RWPE2 (cell line): Measurements from ENCODE around the gene SLC35D1.

Experiments
- ATAC-seq: fragments of 200-7000 bp; cut with Tn5 transposase; 3 replicates; pipeline ENCODE4 v1.9.1; 2021; ENCODE audit warnings: low read depth
- DNase-seq: peaks from one replicate; pipeline ENCODE4 v3.0.0-alpha.2; 2020; ENCODE audit warnings: low spot score
- H3K27ac ChIP-seq: fragments of 450-650 bp; 2 replicates; pipeline ENCODE4 v1.5.1; 2017; ENCODE audit warnings: mild to moderate bottlenecking; ENCODE audit not compliant: poor library complexity, severe bottlenecking
- H3K27me3 ChIP-seq: fragments of 250-450 bp; sonication (Bioruptor Pico); 2 replicates; pipeline ENCODE4 v1.5.1; 2021; ENCODE audit warnings: mild to moderate bottlenecking, moderate library complexity; ENCODE audit not compliant: insufficient read depth, poor library complexity, severe bottlenecking
- H3K36me3 ChIP-seq: fragments of 250-450 bp; sonication (Bioruptor Pico); 2 replicates; pipeline ENCODE4 v1.5.1; 2020; ENCODE audit warnings: low read depth, mild to moderate bottlenecking, moderate library complexity
- H3K4me1 ChIP-seq: fragments of 250-450 bp; sonication (Bioruptor Pico); 2 replicates; pipeline ENCODE4 v1.5.1; 2021; ENCODE audit warnings: mild to moderate bottlenecking, moderate library complexity; ENCODE audit not compliant: insufficient read depth, poor library complexity, severe bottlenecking
- H3K4me3 ChIP-seq: fragments of 250-450 bp; sonication (Bioruptor Pico); 2 replicates; pipeline ENCODE4 v1.5.1; 2021; ENCODE audit warnings: mild to moderate bottlenecking, moderate library complexity; ENCODE audit not compliant: severe bottlenecking
- H3K9me3 ChIP-seq: fragments of 250-450 bp; sonication (Bioruptor Pico); 2 replicates; pipeline ENCODE4 v1.5.1; 2021; ENCODE audit warnings: mild to moderate bottlenecking, moderate library complexity; ENCODE audit not compliant: severe bottlenecking
- TF ChIP-seq, protein P1 (sequence below): fragments of 450-650 bp; IDR thresholded peaks from one replicate; pipeline ENCODE4 v1.5.1; 2017; ENCODE audit warnings: mild to moderate bottlenecking, moderate library complexity; ENCODE audit not compliant: poor library complexity, severe bottlenecking

SLC35D1 gene

DNA sequence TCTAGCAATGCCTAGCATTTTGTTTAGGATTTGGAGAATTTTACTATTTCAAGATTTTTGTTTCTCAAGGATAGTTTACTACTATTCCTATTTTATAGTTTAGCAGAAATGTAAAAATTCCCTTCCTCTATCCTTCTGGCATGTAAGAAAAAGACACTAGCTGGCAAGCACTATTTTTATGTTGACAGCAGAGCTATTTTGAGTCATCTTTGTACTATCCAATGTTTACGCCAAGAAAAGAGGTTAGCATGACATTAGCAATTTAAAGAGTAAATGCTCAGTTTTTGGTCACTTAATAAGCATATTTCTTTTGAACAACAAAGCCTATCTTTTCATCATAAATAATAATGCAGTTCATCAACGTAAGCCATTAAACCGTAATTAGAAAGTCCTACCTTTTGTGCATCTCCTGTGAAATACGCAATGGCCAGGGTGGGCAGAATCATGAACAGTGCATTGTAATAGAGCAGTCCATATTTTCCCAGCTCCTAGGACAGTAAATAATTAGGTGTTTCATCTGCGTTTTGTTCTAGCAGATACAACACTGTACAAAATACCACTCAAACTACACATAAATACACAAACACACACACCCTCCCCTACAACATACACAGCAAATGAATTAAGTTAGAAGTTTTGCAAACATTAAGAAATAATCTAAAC, 12.0 kb downstream of the SLC35D1 start:
- no peak overlapping the region for H3K27ac ChIP-seq
- H3K4me3 ChIP-seq, result no peak overlapping the region
- no peaks in the 10 kb centered on the region for H3K9me3 ChIP-seq
- peaks cover 71% of the 10 kb centered on the region for H3K36me3 ChIP-seq
- DNase-seq (no peak), ATAC-seq (no peak)
- no peaks in the 10 kb centered on the region for H3K27me3 ChIP-seq
- H3K4me1 ChIP-seq, result no peaks in the 10 kb centered on the region
- TF ChIP-seq, protein P1, sequence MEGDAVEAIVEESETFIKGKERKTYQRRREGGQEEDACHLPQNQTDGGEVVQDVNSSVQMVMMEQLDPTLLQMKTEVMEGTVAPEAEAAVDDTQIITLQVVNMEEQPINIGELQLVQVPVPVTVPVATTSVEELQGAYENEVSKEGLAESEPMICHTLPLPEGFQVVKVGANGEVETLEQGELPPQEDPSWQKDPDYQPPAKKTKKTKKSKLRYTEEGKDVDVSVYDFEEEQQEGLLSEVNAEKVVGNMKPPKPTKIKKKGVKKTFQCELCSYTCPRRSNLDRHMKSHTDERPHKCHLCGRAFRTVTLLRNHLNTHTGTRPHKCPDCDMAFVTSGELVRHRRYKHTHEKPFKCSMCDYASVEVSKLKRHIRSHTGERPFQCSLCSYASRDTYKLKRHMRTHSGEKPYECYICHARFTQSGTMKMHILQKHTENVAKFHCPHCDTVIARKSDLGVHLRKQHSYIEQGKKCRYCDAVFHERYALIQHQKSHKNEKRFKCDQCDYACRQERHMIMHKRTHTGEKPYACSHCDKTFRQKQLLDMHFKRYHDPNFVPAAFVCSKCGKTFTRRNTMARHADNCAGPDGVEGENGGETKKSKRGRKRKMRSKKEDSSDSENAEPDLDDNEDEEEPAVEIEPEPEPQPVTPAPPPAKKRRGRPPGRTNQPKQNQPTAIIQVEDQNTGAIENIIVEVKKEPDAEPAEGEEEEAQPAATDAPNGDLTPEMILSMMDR, result no peak

DNA sequence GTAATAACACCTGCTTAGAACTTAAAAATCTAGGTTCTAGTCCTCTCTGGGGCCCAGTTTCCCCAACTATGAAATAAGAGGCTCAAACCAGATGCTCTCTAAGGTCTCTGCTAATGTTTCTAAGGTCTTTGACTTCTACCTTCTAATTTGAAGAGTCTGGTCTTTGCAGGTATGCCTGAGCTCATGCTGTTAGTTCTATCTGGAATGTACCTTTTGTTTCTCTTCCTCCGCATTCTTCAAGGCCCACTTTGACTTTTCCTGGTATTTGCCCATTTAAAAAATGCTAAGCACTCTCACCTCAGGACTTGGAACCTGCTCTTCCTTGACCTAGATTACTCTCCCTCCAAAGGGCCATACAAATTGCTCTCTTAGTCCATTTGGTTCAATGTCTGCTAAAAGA, 13.5 kb downstream of the SLC35D1 start:
- no peak for DNase-seq
- Histone ChIP-seq H3K9me3 (no peaks in the 10 kb centered on the region), H3K36me3 (peaks cover 66% of the 10 kb centered on the region), H3K4me1 (no peaks in the 10 kb centered on the region), H3K27me3 (no peaks in the 10 kb centered on the region), H3K4me3 (no peak overlapping the region), H3K27ac (no peak overlapping the region)
- TF ChIP-seq, protein P1, result no peak
- ATAC-seq, result no peak

DNA sequence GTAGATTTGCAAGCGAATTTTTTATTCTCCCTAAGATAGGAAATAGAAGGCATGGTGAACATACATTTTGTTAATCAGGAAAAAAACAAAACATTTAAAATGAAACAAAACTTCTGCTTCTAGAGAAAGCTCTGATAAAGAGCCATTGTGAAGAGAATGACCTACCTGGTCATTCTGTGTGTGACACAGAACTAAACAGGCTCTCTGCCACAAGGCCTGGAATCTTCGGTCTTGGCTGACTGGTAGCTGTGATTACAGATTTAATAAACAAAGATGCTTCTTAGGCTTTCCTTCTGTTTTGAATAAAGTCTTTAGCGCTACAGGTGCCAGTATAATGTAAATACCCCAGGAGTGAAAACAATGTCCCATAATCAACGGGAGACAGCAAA, 22.1 kb downstream of the SLC35D1 start:
- no peak for DNase-seq
- H3K4me1 ChIP-seq, result no peaks in the 10 kb centered on the region
- no peak overlapping the region for H3K4me3 ChIP-seq
- H3K27me3 ChIP-seq, result no peaks in the 10 kb centered on the region
- H3K9me3 ChIP-seq, result no peaks in the 10 kb centered on the region
- no peak overlapping the region for H3K27ac ChIP-seq
- TF ChIP-seq, protein P1, result no peak
- H3K36me3 ChIP-seq, result peaks cover 26% of the 10 kb centered on the region
- no peak for ATAC-seq

DNA sequence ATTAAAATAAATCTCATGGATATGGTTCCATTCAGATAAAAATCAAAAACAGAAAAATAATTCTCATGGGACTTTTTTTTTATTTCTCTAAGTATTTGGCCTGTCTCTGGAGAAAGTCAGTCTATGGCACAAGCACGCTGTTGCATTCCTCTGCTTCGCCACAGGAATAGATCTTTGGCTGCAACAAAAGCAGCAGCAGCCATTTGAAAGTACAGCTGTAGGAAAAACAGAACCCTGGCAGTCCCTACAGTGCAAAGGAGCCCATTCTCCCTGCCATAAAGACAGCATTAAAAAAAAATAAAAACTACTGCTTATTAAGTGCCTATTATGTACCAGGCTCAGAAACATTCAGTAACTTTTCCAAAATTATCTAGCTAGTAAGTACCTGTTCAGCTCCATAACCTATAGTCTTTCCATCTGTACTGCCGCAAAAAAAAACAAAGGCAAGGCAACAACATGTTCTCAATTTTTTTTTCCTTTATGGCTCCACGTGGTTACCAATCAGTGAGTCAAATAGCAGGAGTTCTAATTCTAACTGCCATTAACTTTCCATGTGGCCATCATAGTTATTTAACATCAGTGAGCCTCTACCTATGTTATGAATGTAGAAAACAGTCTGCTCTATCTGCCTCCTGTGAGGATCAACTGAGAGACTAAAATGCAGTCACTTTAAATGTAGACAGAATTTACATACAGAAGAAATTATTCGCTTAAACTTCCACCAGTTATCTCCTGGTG, 22.7 kb downstream of the SLC35D1 start:
- Histone ChIP-seq H3K27ac (no peak overlapping the region), H3K4me3 (no peak overlapping the region), H3K36me3 (peaks cover 21% of the 10 kb centered on the region), H3K4me1 (no peaks in the 10 kb centered on the region), H3K9me3 (no peaks in the 10 kb centered on the region), H3K27me3 (no peaks in the 10 kb centered on the region)
- DNase-seq, result no peak
- no peak for ATAC-seq
- TF ChIP-seq, protein P1, result no peak

DNA sequence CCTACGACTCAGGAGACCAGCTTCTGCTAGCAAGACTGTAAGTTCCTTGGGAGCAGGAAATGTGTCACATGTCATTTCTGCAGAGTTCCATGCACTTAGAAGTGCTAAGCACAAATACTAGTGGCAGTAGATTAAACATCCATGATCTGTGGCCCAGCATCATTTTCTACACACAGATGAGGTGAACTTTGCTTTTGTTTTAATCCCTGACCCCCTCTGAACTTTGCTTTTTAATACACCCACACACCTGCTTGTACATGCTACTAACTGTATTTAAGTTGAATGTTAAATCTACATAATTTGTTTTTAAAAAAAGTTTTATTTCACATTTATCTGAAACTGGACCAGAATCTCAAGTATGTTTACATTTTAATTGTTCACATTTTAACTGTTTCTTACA, 24.5 kb downstream of the SLC35D1 start:
- Histone ChIP-seq H3K4me3 (no peak overlapping the region), H3K27ac (no peak overlapping the region), H3K9me3 (no peaks in the 10 kb centered on the region), H3K36me3 (peaks cover 16% of the 10 kb centered on the region), H3K4me1 (no peaks in the 10 kb centered on the region), H3K27me3 (no peaks in the 10 kb centered on the region)
- no peak for ATAC-seq
- TF ChIP-seq, protein P1, result no peak
- DNase-seq, result no peak
